ENCODE data around the gene CIZ1.

- TF ChIP-seq, protein P1, sequence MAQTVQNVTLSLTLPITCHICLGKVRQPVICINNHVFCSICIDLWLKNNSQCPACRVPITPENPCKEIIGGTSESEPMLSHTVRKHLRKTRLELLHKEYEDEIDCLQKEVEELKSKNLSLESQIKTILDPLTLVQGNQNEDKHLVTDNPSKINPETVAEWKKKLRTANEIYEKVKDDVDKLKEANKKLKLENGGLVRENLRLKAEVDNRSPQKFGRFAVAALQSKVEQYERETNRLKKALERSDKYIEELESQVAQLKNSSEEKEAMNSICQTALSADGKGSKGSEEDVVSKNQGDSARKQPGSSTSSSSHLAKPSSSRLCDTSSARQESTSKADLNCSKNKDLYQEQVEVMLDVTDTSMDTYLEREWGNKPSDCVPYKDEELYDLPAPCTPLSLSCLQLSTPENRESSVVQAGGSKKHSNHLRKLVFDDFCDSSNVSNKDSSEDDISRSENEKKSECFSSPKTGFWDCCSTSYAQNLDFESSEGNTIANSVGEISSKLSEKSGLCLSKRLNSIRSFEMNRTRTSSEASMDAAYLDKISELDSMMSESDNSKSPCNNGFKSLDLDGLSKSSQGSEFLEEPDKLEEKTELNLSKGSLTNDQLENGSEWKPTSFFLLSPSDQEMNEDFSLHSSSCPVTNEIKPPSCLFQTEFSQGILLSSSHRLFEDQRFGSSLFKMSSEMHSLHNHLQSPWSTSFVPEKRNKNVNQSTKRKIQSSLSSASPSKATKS (CRISPR knock-in tag; IDR thresholded peaks at IDR 0.05), result no peak
- TF ChIP-seq GATAD2B (IDR thresholded peaks at IDR 0.05; ENCODE audit: borderline replicate concordance), result no peak
- TF ChIP-seq NR3C1 (CRISPR knock-in tag; IDR thresholded peaks at IDR 0.05), result no peak
- TF ChIP-seq, protein P2, sequence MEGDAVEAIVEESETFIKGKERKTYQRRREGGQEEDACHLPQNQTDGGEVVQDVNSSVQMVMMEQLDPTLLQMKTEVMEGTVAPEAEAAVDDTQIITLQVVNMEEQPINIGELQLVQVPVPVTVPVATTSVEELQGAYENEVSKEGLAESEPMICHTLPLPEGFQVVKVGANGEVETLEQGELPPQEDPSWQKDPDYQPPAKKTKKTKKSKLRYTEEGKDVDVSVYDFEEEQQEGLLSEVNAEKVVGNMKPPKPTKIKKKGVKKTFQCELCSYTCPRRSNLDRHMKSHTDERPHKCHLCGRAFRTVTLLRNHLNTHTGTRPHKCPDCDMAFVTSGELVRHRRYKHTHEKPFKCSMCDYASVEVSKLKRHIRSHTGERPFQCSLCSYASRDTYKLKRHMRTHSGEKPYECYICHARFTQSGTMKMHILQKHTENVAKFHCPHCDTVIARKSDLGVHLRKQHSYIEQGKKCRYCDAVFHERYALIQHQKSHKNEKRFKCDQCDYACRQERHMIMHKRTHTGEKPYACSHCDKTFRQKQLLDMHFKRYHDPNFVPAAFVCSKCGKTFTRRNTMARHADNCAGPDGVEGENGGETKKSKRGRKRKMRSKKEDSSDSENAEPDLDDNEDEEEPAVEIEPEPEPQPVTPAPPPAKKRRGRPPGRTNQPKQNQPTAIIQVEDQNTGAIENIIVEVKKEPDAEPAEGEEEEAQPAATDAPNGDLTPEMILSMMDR (IDR thresholded peaks at IDR 0.05 in 2 of 3, conservative IDR thresholded peaks at IDR 0.05 in 1 of 3; ENCODE audit: insufficient read depth in 2 of 3, low read depth in 1 of 3, low read length in 3 of 3), result no peak
- TF ChIP-seq SREBF2 (CRISPR knock-in tag; IDR thresholded peaks at IDR 0.05), result no peak
- TF ChIP-seq EGR1 (conservative IDR thresholded peaks at IDR 0.05), result no peak
- no peak for TF ChIP-seq ZZZ3 (IDR thresholded peaks at IDR 0.05)
- TF ChIP-seq TAF1 (IDR thresholded peaks at IDR 0.05; ENCODE audit: control insufficient read depth, extremely low read depth, insufficient read depth, low read length, severe bottlenecking), result no peak
- TF ChIP-seq NKRF (IDR thresholded peaks at IDR 0.05; ENCODE audit: borderline replicate concordance), result no peak
Measured at GRCh38 chr9:128222880-128223670, 31.7 kb upstream of the CIZ1 start.

Data from K562 (cell line).